GM21381 (cell line): ENCODE results near the gene ZNHIT1.
"Not testable (repeated sequence)": the region's sequence is repeated elsewhere in the genome, so short reads cannot be mapped to it uniquely, and the experiment has no call there.

Source experiments
- ATAC-seq: cut with Tn5 transposase; IDR thresholded peaks from one replicate; pipeline ENCODE4 v1.9.1; 2021; ENCODE audit warnings: mild to moderate bottlenecking, moderate library complexity; ENCODE audit not compliant: unreplicated experiment

Gene ZNHIT1

DNA sequence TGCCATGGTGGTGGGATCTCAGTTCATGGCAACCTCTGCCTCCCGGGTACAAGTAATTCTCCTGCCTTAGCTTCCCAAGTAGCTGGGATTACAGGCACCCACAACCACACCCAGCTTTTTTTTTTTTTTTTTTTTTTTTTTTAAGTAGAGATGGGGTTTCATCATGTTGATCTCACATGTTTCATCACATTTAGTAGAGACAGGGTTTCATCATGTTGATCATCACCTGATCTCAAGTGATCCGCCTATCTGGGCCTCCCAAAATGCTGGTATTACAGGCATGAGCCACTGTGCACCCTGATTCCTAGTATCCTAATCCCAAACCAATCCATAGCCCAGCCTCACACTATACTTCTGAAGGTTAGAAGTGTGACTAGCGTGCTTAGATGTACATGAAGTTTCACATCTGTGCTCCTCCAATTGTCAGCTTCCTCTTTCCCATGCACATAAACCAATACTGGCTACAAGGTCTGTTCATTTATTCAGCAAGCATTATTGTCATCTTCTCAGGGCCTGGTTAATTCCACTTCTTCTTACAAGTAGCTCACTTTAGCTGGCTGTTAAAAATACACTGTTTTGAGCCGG lies 31.0 kb upstream of the ZNHIT1 start:
- ATAC-seq: no peak

- no peak for ATAC-seq
Measured at GRCh38 chr7:101189109-101189508, 28.9 kb upstream of the ZNHIT1 start.

DNA sequence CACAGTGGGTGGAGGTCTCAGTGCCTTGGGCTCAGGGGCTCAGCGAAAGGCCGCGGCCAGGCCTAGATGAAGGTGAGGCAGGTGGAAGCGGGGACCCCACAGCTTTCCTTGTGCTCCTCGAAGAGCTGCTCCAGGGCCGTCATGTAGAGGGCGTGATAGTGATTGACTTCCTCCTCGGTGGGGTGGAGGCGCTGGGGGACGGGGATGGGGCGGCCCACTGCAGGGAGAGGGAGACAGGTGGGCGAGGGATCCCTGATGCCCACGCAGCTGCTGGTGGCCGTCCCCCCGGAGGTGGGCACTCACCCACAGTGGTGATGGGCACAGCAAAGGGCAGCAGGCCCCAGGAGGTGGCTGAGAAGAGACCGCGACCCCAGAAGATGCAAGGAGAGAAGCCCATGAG lies 22.1 kb upstream of the ZNHIT1 start:
- no peak for ATAC-seq

DNA sequence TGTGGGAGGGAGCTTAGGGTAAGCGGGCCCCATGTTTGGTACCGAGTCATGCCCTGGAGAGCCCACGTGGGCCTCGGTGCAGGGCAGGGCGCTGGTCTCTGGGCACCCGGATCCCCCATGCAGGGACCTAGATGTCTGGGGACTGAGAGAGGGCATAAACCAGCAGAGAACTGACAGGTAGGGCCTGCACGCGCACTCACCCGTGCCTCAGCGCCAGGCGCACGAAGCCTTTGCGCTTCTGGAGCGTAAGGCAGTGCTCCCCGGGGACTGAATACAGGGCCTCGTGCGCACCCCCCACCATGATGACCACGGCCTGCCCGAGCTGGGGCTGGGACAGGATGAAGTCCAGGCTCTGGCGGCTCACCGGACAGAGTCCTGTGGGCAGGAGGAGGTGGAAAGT lies 20.0 kb upstream of the ZNHIT1 start:
- no peak for ATAC-seq

DNA sequence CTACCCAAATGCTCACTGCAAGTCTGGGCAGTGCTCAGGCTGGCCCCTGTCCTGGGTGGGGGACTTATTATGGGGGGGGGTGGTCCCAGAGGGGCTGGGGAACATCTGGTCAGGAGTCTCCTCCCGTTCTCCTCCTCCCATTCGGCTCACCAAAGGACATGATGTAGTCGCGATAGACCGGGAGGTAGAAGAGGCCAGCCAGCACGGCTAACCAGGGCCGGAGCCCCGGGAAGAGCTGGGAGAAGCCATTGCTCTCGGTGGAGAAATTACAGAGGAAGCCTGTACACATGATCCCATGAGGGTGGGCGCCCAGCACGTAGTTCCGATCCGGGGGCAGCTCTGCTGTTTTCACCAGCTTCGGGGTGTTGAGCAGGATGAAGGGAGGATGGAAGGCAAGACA lies 19.5 kb upstream of the ZNHIT1 start:
- ATAC-seq: no peak

GRCh38 chr7:101199522-101199921 lies 18.4 kb upstream of the ZNHIT1 start:
- ATAC-seq: not testable (repeated sequence)

DNA sequence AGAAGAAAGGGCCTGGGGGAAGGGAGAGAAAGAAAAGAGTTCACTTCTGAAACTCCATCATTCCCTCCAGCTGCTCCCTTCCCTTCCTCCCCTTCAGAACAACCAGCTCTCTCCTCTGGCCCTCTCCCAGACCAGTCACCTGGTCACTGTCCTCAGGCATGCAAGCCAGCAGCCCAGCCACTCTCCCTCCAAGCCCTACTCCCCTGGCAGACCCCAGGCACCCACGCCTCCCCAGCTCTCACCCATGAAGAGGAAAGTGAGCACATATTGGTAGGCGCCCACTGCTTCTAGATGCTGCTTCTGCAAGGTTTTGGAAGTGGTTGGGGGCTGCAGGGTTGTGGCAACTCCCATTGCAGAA lies 17.5 kb upstream of the ZNHIT1 start:
- no peak for ATAC-seq

DNA sequence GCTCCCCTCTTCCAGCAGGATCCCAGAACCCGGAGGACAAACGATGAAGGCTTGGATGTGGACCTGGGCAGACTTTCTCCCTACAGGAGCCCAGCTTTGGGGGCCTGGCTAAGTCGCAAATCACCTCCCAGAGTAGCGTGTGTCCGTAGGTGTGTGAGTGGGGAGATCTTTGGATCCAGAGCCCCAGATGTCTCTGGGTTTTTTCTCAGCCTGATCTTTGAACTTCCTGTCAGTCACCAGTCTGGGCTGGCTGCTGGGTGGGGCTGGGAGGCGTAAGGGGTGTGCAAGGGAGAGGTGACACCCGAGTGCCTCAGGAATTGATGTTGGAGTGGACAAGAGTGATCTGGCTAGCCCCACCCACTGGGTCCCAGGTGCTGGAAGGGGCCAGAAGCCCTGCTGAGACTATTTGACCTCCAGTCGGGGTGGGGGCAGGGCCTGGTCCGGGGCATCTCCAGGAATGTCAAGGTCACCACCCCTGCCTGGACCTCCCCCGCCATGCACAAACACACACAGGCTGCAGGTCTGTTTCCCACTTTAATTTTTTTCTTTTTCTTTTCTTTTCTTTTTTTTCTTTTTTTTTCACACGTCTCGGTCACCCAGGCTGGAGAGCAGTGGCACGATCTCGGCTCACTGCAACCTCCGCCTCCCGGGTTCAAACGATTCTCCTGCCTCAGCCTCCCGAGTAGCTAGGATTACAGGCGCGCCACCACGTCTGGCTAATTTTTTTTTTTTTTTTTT lies 16.9 kb upstream of the ZNHIT1 start, which contains the start of gene MOGAT3:
Gene MOGAT3 (minus strand): TSS at position 175 of the 738 bp plus-strand sequence. CDS start 182 bp downstream, outside the sequence.
- no peak for ATAC-seq

GRCh38 chr7:101201695-101202602 lies 16.0 kb upstream of the ZNHIT1 start:
- no peak for ATAC-seq

- ATAC-seq: no peak
Measured at GRCh38 chr7:101202603-101202918, 15.4 kb upstream of the ZNHIT1 start.

DNA sequence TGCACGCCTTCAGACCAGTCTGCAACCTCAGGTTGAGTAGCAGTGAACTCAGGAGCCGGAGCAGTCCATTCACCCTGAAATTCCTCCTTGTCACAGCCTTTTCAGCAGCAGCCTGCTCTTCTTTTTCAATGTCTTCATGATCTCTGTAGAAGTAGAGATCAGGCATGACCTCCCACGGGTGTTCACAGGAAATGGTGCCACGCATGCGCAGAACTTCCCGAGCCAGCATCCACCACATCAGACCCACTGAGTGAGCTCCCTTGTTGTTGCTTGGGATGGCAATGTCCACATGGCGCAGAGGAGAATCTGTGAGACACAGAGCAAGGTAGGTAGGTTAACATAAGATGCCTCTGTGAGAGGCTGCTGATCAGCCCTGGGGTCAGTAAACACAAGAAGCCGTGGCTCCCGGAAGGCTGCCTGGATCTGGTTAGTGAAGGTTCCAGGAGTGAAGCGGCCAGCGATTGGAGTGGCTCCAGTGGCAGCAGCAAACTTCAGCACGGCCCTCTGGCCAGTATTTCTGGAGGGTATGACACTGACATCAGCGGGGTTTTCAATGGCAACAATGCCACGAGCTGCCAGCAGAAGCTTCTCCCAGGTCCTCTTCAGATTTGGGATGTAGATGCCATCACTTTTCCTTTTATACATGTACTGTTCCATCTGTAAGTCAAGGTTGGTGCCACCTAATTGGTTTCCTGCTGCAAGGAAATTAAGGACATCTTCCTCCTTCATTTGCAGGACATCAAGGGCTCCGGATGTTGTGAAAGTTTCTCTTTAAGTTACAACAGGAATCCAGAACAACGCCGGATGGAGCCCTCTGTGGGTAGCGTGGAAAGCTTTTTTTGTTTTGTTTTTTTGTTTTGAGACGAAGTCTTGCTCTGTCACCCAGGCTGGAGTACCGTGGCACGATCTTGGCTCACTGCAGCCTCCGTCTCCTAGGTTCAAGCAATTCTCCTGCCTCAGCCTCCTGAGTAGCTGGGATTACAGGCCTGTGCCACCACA lies 13.9 kb upstream of the ZNHIT1 start:
- not testable (repeated sequence) for ATAC-seq

- no peak for ATAC-seq
Measured at GRCh38 chr7:101205901-101206664, 11.9 kb upstream of the ZNHIT1 start.

DNA sequence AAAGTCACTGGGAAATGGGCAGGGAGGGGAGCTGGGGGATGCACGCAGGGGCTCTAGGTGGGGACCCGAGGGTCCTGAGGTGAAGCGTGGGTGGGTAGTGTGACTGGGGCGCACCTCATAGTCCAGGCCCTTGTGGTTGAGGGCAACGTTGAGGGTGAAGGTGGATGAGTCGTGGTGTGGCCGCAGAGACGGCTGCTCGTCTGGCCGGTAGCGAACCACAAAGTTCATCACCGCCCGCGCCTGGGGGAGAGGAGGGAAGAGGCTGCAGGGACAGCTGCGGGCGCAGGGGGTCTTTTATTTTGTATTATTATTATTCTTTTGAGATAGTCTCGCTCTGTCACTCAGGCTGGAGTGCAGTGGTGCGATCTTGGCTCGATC lies 11.3 kb upstream of the ZNHIT1 start:
- ATAC-seq: no peak

GRCh38 chr7:101207459-101207858 lies 10.5 kb upstream of the ZNHIT1 start:
- ATAC-seq: no peak

GRCh38 chr7:101208794-101209193 lies 9.2 kb upstream of the ZNHIT1 start:
- no peak for ATAC-seq

DNA sequence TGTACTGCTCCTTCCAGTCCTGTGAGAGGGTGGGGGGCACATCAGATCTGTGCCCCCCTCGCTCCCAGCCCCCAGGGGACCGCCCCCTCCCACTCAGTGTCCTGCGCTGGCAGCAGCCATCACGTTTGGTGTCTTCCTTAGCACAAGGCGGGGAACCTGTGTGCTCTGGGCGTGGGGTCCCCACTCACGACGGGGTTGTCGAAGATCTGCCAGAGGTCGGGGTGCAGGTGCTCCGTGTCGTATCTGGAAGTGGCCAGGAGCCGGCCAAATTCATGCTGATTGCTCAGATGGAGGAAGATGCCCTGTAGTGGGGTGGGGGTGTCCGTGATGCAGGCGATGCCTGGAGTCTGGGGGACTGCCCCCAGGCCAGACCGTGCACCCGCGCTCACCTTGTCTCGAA lies 7.8 kb upstream of the ZNHIT1 start:
- ATAC-seq: no peak

DNA sequence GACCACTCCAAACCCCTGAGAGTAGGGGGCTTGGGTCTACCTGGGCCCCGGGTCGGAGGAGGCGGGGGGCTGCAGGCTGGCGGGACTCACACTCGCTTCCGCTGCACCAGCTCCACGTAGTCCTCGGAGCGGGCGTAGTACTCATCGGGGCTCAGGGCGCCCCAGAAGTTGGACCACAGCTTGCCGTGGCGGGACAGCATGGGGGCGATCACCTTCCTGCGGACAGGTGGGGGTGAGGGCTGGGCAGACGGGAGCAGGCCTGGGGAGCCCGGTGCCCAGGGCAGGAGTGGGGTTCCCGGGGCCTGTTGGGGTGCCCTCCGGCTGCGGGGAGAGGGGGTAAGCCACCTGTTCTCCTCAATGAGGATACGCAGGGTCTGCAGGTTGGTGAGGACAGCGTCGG lies 6.5 kb upstream of the ZNHIT1 start:
- no peak for ATAC-seq

DNA sequence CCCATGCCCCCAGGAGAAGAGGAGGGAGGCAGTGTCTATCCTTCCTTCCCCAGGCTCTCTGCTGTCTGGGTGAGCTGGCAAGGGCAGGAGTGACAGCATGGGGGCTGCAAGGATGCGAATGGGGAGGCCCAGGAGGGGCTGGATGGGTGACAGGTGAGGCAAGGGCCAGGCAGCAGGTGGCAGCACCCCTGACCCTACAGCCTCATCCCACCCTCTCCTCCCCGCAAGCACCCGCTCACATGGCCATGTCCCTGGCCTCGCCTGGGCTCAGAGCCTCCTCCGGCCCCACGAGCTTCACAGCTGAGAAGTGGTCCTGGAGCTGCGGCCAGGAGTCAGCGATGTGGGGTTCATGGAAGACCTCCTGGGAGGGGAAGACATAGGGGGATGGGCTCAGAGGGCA lies 6.0 kb upstream of the ZNHIT1 start:
- no peak for ATAC-seq

- no peak for ATAC-seq
Measured at GRCh38 chr7:101216001-101216859, 1.7 kb upstream of the ZNHIT1 start.
